GM19351 (cell line): ENCODE results near the gene RUNX1.
"Not testable (repeated sequence)": the region's sequence is repeated elsewhere in the genome, so short reads cannot be mapped to it uniquely, and the experiment has no call there.

Experiments used
- ATAC-seq: cut with Tn5 transposase; IDR thresholded peaks from one replicate; pipeline ENCODE4 v1.9.1; 2021; ENCODE audit warnings: mild to moderate bottlenecking, moderate library complexity; ENCODE audit not compliant: unreplicated experiment

The RUNX1 gene

DNA sequence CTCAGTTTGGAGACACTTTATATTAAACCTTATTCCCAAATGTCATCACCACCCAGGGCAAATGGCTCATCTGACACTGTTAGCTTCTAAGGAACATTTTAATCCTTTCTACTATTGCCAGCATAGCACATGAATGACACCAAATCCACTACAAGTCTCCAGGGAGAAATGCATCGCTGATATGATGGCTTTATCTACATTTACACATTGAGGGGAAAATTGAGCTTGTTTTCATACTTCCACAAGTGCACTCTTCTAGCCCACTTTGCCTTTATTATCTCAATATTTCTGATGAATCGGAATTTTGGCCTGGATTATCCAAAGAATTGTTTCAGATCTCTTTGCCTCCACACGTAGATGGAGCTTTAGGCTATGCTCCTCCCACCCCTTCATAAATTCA is 75.4 kb downstream of the RUNX1 start:
- no peak for ATAC-seq

DNA sequence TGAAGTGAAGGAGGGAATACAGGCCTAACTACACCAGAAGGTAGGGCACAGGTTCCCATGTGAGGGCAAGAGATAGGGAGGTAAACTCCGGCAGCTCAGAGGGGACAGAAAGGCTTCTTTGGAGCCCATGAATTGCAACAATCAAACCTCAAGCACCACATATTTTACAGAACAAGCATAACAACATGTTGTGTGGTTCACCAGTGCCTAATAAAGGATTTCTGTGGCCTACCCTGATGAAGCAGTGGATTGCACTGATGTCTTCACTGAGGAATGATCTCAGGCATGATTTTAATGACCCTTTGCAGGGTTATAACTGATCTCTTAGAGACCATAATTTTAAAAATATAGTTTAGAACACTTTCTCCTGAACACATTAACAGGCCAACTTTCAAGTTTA is 77.4 kb downstream of the RUNX1 start:
- no peak for ATAC-seq

DNA sequence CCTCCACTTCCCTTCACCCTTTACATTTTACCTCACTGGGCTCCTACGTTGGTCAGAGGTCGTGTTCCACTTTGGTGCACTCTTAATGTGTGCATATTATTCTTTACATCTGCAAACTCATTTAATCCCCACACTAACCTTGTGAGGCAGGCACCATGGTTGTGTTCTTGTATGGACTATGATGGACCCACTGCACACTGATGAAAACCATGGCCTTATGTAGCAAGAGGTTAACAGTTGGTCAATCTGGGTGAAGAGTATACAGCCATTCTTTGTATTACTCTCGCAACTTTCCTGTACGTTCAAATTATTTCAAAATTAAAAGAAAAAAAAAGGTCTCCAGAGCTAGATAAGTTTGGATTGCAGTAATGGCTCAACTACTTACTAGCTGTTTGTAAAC is 78.5 kb downstream of the RUNX1 start:
- no peak for ATAC-seq

DNA sequence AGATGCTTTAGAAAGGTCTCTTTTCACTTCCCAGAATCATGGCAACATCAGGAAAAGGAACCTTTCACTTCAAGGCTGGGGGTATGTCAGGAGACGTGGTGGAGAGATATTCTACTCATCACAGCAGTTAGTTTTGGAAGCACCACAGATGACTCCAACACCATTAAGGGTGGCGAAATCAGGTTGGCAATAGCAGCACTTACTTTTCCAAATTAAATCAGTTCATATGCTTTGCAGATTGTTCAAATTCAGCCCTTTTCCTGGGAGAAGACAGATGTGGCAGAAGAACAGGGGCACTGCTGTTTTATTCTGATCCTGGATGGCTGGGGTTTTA is 79.0 kb downstream of the RUNX1 start:
- ATAC-seq = no peak

DNA sequence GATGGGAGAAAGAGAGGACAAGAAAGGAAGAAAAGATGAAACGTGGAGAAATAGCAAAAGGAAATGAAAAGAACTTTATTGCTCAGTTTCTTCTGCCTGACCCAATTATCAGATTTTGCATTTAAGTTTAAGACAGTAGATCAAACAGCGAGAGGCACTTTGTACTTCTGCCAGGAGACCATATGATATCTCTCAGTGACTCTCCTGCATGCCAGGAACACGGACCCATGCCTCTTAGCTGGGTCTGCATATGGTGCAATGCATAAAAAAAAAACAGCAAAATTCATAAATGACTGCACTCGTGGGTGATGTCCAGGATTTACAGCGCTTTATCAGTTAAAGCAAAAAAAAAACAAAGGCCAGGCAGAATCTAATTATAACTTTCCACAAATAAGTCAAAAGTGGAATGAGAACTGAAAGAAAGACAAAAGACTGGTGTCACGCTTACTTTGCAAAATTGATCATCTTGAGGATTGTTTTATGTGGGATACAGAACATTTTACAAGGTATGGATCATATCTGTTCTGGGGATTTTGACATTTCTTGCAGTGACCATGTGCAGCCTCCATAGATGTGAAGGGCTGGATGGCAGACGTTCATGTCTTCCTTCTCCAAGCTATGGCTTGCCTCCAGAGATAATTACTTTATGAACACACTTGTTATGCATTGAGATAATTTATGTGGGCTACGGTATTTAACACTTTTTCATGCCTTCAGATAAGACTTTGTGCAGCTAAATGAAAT is 79.5 kb downstream of the RUNX1 start:
- ATAC-seq = no peak

DNA sequence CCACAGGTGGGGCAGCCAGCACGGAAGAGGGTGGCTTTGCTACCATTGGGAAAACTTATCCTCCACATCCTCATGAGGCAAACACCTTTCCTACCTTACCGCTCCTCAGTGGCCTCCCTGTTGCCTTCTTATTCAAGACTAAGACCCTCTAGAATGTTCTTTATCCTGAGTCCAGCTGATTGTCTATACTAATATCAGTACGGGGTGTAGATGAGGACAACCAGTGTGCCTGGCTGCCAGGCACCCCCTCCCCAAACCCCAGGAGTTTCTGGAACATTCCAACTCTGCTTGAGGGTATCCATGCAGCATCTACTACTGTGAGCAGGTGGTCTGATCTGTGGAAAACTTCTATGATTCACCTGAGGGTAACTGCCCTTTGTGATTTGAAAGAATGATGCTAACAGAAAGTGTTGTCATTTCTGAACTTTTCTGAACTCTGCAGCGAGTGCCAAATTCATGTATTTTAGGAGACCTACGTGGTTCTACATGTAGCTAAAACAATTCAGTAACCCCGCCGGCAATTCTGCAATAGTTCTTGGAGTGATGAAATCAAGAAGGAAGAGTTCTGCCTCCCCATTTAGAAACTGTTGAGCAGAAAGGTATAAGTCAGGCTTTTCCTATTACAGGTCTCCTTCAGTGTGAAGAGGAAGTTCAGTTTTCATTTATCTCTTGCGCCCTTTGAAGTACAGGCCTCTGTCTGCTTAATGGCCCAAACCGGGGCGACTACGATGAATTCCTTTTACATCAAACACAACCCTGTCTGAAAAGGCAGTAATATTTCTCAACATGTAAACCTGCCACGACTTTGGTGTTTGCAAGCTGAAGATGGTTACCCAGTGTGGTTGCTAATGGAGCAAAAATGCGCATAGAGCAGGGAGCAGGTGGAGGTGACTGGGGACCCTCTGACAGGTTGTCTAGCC is 80.4 kb downstream of the RUNX1 start:
- no peak for ATAC-seq

DNA sequence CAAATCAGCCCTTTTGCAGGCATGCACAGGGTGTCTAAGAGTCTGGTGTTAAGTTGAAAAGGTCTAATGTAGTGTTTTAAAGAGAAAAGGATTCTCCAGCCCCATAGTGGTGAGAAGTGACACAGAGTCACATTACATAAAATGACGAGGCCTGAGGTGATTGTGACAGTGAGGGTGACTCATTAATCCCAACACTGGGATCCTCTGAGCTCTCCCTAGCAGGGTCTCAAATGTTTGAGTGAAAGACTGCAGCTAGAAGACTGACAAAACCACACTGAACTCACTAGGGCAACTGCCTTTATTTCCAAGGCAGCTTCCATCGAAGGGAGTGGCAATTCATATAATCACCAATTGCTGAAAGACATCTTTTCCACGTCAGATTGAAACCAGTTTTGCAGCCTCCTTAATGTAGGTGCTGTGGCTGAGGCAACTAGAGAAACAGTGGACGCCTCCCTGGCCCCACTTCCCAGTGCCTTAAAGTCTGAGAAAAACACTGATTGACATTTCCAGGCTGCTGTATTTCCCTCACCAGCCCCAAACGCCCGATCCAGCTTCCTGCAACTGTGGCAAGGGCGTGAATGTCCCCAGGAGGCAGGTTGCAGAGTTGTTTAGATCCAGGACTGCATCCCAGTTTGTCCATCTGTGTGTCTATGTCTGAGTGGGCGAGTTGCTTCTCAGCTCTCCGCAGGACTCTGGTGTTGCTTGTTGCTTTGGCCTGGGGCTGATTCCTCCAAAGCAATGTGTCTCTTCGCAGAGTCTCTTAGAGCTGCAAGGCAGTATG is 81.4 kb downstream of the RUNX1 start:
- no peak for ATAC-seq

DNA sequence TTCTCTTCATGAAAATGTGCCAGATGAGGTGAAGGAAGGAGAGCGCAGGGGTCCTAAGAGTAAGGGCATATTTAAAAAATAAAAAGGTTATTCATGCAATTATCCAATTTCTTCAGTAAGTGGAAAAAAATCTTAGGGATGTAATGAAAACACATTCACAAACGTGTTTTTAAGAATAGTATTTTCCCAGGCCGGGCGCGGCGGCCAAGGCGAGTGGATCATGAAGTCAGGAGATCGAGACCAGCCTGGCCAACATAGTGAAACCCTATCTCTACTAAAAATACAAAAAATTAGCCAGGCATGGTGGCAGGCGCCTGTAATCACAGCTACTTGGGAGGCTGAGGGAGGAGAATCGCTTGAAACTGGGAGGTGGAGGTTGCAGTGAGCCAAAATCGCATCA is 82.2 kb downstream of the RUNX1 start:
- not testable (repeated sequence) for ATAC-seq

DNA sequence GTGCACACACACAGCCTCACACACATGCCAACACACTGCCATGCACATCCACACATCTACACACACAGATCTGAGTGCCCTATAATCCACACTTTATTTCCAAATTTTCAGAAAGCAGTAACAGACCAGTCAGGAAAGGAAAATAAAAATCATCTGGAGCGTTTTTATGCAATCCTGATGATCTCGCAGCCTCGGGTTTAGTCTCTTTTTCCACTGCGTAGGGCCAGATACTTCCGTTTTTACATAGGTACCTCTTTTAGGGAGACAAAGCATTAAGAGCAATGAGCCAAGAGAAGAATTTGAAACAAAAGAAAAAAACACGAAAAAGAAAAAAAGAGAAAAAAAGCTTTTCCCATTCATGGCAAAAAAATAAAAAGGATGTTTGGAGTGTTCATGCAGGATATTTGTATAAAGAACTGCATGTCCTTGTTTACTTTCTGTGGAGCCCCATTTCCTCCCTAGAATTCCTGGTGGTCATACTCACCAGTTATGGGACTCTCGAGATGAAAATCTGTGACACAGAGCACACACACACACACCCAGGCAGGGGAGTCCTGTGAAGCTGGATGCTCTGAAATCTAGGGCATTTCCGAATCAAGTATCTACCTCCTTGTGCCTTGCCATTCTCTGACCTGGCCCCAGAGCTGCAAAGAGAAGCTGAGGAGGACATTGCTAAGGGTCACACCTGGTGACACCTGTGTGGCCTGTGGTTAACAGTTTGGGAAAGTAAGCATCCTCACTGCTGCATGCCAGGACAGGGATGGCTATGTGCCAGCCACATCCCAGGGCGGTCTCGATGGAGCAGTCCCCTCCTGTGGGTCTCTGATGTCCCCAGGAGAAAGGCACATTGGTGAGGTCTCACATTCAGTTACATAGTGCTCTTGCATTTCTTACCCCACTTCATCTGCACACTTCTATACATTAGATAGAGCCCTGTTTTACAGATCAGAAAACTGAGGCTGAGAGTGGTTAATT is 83.6 kb downstream of the RUNX1 start:
- no peak for ATAC-seq

DNA sequence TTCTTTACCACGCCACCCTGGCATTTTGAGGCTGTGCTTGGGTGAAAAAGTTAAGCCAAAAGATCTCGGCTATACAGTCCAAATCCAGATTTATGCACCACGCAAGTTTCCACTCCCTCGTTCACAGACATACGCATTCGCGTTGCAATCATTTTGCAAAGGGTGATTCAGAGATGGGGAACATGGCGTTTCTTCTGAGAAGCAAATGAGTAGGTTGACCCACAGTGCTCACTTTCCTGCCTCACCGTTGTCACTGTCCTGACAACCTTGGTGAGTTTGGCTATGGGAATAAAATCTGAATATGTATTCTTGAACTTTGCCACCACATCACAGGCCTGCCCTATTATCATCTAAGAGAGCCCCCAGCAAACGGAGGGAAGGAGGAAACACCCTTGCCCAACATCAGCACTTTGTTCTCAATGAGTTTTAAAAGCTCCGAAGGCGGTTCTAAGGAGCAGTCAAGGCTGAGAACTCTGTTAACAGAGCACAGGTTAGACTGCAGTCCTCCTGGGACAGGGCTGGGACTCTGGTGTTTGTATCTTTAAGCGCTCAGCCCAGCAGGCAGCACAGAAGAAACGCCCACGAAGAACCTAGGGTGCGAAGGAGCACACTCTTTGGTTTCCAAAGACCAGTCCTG is 86.4 kb downstream of the RUNX1 start:
- no peak for ATAC-seq

DNA sequence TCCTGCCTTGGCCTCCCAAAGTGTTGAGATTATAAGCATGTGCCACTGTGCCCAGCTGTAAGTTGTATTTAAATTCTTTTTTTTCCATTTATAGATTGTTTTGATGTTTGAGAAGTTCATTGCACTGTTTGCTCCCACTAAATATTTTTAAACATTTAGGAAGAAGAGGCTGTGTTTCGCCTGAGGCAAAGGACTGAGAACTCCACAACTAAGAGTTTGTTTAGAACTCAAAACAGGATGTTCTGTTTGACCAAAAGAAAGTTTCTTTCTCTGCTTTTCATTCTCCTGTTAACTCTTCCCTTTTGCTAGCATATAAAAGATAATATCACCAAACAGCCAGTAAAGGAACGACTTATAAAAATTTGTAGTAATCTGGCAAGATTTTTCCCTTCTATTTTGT is 87.0 kb downstream of the RUNX1 start:
- no peak for ATAC-seq

DNA sequence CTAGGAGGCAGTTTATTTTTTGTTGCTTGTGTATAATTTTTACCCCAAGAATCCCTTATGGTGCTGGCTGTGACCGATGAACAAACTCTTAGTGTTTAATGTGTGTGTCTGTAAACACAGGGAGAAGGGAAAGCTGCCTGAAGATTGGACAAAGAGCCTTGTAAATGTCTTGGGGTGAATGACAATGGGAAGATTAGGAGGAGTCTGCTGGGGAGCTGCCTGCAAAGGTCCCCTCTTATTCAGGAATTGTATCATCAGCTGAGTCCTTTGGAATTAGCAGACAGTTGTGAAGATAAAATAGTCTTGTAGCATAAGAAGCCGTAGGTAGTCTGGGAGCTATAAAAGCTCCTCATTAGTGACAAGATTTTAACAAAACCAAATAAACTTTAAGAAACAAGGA is 88.4 kb downstream of the RUNX1 start:
- ATAC-seq = no peak

DNA sequence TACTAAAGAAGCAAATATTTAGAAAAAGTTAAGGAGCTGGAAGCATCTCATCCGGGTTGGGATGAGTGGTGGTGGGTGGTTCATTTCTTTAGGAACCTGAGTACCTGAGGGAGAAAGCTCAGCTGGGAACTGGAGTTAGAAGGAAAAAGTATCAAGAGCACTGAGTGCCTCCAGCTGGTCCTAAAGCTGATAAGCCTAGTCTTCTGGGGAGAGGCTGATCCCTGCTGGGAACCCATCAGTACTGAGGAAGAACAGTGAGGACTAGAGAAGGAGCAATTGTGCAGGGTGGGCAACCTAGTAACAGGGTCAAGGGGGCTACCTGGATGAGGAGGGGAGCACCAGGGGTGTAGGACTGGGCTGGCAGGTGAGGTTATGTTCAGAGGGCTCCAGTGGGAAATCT is 89.5 kb downstream of the RUNX1 start:
- no peak for ATAC-seq

DNA sequence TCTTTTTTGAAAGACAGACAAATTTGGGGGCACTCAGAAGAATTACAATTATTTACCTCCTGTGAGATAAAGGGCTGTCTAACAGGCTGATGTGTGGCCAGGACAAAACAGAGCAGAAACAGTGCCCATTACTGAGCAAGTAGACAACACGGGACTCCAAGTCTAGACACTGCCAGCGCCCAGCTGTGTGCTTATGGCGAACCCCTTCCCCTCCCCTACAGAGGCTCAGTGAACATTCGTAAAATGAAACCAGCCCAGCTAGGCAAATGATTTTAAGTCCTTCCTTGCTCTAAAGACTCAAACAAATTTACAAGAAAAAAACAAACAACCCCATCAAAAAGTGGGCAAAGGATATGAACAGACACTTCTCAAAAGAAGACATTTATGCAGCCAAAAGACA is 91.1 kb downstream of the RUNX1 start:
- no peak for ATAC-seq

DNA sequence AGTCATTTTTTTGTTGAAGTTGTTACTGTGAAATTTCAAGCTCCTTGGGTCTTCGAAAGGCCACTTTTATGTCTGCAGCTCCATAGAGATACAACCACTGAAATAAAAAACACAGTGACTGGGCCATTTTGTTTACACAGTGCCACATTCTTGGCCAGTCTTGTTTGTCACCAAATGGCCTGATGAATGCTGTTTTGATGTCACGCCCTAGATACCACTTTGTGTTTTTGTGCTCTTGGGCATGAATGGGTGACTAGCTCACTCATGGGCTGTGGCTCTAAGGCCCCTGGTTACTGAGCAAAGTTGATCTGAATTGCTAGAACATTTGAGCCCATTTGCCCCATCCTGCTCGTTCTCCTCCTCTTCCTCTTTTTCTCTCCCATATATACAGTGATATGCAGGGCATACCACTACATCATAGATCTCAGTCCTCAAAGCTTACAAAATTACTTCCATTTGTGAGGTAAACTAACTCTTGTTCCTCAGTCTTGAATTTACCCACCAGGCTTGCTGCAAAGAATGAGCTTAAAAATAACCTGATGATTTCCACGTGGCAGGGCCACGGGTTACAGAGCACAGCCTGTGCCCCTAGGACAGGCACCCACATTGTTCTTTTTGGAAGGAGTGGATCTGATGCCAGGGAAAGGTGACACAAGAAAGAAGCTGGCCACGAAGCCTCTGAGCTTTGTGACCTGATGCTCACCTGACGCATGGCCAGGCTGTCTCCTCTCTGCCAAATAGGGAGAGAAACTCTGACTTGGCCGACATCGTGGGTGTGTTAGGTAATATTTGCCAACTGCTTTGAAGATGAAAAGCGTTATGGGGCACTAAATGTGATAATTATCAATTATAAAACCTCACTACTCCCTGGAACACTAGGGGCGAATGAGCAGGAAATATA is 92.4 kb downstream of the RUNX1 start:
- no peak for ATAC-seq

DNA sequence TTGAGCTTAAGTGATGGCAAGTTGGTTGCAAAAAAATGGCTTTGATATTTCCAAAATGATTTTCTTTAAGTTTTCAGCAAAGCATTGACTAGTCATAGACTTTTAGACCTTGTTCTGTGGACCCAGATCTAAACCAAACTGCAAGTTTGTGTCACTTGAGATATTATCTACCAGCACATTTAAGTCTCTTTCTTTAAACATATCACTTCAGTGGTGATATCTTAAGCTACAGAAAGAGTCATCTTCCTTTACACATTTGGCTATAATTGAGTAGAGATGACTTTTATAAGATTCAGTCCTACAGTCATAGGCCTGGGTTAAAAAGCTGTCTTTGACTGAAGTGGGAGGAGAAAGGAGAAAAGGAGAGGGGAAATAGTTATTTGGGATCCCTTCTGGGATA is 95.2 kb downstream of the RUNX1 start:
- ATAC-seq = no peak

DNA sequence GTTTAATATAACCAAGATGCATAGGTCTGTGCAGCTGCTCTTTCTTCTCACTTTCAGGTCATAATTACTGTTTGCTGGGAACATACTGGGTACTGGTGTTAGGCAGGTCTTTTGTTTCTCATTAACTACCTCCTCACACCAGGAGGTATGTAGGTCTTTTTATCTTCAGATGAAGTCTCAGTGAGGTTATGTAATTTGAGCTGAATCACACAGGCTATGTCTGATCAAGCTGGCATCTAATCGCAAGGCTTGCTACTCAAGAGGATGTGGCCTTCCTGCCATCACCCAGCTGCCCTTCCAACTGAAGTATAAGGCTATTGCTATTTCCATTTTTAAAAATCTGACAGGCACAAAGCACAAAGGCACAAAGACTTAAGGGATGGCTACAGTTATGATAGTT is 96.4 kb downstream of the RUNX1 start:
- ATAC-seq = no peak

DNA sequence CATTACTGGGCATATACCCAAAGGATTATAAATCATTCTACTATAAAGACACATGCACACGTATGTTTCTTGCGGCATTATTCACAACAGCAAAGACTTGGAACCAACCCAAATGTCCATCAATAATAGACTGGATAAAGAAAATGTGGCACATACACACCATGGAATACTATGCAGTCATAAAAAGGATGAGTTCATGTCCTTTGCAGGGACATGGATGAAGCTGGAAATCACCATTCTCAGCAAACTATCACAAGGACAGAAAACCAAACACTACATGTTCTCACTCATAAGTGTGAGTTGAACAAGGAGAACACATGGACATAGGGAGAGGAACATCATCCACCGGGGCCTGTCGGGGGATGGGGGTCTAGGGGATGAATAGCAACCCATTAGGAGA is 97.2 kb downstream of the RUNX1 start:
- not testable (repeated sequence) for ATAC-seq

DNA sequence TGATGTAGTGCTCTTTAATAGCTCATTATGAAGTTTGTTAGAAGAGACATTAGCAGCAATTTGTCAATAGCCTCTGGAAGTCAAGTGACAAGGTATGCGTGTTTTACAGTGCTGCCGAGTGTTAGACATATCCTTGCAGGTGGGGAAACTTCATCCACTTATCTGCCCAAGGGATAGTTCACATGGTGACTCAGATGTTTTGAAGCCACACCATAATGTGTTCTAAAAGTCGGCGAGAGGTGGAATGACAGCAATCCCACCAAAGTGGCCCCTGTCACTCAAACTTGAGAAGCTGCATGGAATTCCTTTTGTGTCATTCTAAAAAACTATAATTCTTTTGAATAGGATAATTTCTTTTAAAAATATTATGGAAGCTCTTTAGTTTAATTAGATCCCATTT is 98.1 kb downstream of the RUNX1 start:
- ATAC-seq = no peak
